ENCODE results near the gene TTC28. TPM values are rescaled to one million over a fixed set of nuclear protein-coding genes. Genes with fewer than 3 reads are reported as not detected.

Gene TTC28
- total RNA-seq, 1 donor from 2014 or later, result 23.2 TPM

- no peak for FAIRE-seq
These were observed 237.4 kb downstream of the TTC28 start for GRCh38 chr22:28442264-28442710.

GRCh38 chr22:28441720-28442263 lies 237.8 kb downstream of the TTC28 start:
- peak overlapping the region; percentile 94 for H3K4me3 Mint-ChIP-seq (ENCODE audit: unreplicated experiment)
- Histone ChIP-seq H3K27ac (ENCODE audit: low read depth, low read length) (peak overlapping the region; percentile 47), H3K27me3 (ENCODE audit: insufficient read depth, low read length) (no peaks in the 10 kb centered on the region), H3K36me3 (ENCODE audit: insufficient read depth, low read length) (no peaks in the 10 kb centered on the region), H4K20me1 (ENCODE audit: insufficient read depth, low read length) (no peaks in the 10 kb centered on the region), H2AFZ (ENCODE audit: low read depth, low read length) (peak overlapping the region; percentile 82), H3K79me2 (ENCODE audit: insufficient read depth, low read length) (no peaks in the 10 kb centered on the region), H3K4me3 (ENCODE audit: insufficient read depth, low read depth, low read length) (peak overlapping the region; percentile 72), H3K4me1 (ENCODE audit: insufficient read depth, low read length) (peaks cover 8% of the 10 kb centered on the region), H3K9me3 (ENCODE audit: insufficient read depth, low read depth, low read length) (no peaks in the 10 kb centered on the region), H3K4me2 (ENCODE audit: low read length) (peak overlapping the region; percentile 94), H3K9ac (ENCODE audit: low read length) (peak overlapping the region; percentile 80)
- no peaks in the 10 kb centered on the region for H3K9me3 Mint-ChIP-seq (ENCODE audit: unreplicated experiment)
- H3K36me3 Mint-ChIP-seq (ENCODE audit: low read depth, unreplicated experiment), result no peaks in the 10 kb centered on the region
- H3K27ac Mint-ChIP-seq (ENCODE audit: unreplicated experiment), result peak overlapping the region; percentile 82
- no peak for FAIRE-seq
- peaks cover 9% of the 10 kb centered on the region for H3K4me1 Mint-ChIP-seq (ENCODE audit: low read depth, unreplicated experiment)
- TF ChIP-seq CTCF (IDR thresholded peaks at IDR 0.05; ENCODE audit: insufficient read depth, low read depth, low read length), result no peak
- no peaks in the 10 kb centered on the region for H3K27me3 Mint-ChIP-seq (ENCODE audit: low read depth, unreplicated experiment)
- peak; percentile 30 for DNase-seq (ENCODE audit: low read depth)

More at GRCh38 chr22:28442264-28442710, 237.4 kb downstream of the TTC28 start:
- no peaks in the 10 kb centered on the region for H3K27me3 Mint-ChIP-seq (ENCODE audit: low read depth, unreplicated experiment)
- H3K4me1 Mint-ChIP-seq (ENCODE audit: low read depth, unreplicated experiment), result peaks cover 9% of the 10 kb centered on the region
- Histone ChIP-seq H3K4me1 (ENCODE audit: insufficient read depth, low read length) (peaks cover 8% of the 10 kb centered on the region), H3K4me3 (ENCODE audit: insufficient read depth, low read depth, low read length) (peak overlapping the region; percentile 72), H3K27me3 (ENCODE audit: insufficient read depth, low read length) (no peaks in the 10 kb centered on the region), H2AFZ (ENCODE audit: low read depth, low read length) (peak overlapping the region; percentile 82), H3K9ac (ENCODE audit: low read length) (peak overlapping the region; percentile 80), H3K27ac (ENCODE audit: low read depth, low read length) (peak overlapping the region; percentile 47), H3K79me2 (ENCODE audit: insufficient read depth, low read length) (no peaks in the 10 kb centered on the region), H3K36me3 (ENCODE audit: insufficient read depth, low read length) (no peaks in the 10 kb centered on the region), H4K20me1 (ENCODE audit: insufficient read depth, low read length) (no peaks in the 10 kb centered on the region), H3K4me2 (ENCODE audit: low read length) (peak overlapping the region; percentile 94), H3K9me3 (ENCODE audit: insufficient read depth, low read depth, low read length) (no peaks in the 10 kb centered on the region)
- no peaks in the 10 kb centered on the region for H3K36me3 Mint-ChIP-seq (ENCODE audit: low read depth, unreplicated experiment)
- no peaks in the 10 kb centered on the region for H3K9me3 Mint-ChIP-seq (ENCODE audit: unreplicated experiment)
- DNase-seq (ENCODE audit: low read depth), result peak; percentile 64
- peak overlapping the region; percentile 94 for H3K27ac Mint-ChIP-seq (ENCODE audit: unreplicated experiment)
- peak; percentile 58 for TF ChIP-seq CTCF (IDR thresholded peaks at IDR 0.05; ENCODE audit: insufficient read depth, low read depth, low read length)
- no peak for TF ChIP-seq EZH2 (IDR thresholded peaks at IDR 0.05; ENCODE audit: insufficient read depth, low read length)
- peak overlapping the region; percentile 94 for H3K4me3 Mint-ChIP-seq (ENCODE audit: unreplicated experiment)
